H9 (cell line): ENCODE results near the gene GRID2. TPM values are rescaled to one million over a fixed set of nuclear protein-coding genes. Genes with fewer than 3 reads are reported as not detected.

Source experiments
- DNase-seq: peaks from one replicate; pipeline ENCODE4 v3.0.0-alpha.2; 2017
- H2AFZ ChIP-seq: one replicate; pipeline ENCODE4 v1.6.1; 2013; ENCODE audit warnings: mild to moderate bottlenecking, low read length, control low read depth, moderate library complexity
- H2AK5ac ChIP-seq: 2 replicates; pipeline ENCODE4 v1.6.1; 2013; ENCODE audit warnings: low read length, control low read depth, mixed read lengths; ENCODE audit not compliant: insufficient read length
- H2BK120ac ChIP-seq: one replicate; pipeline ENCODE4 v1.6.1; 2013; ENCODE audit warnings: low read depth, mild to moderate bottlenecking, low read length, control low read depth, inconsistent platforms; ENCODE audit not compliant: poor library complexity, severe bottlenecking
- H2BK12ac ChIP-seq: 2 replicates; pipeline ENCODE4 v1.6.1; 2013; ENCODE audit warnings: low read length, control low read depth, mixed read lengths, low read depth; ENCODE audit not compliant: insufficient read length
- H2BK15ac ChIP-seq: 2 replicates; pipeline ENCODE4 v1.6.1; 2013; ENCODE audit warnings: low read depth, low read length, control low read depth
- H2BK20ac ChIP-seq: one replicate; pipeline ENCODE4 v1.6.1; 2013; ENCODE audit warnings: low read depth, mild to moderate bottlenecking, low read length, control low read depth, inconsistent platforms; ENCODE audit not compliant: poor library complexity, severe bottlenecking
- H2BK5ac ChIP-seq: 2 replicates; pipeline ENCODE4 v1.6.1; 2013; ENCODE audit warnings: low read length, control low read depth, mixed read lengths; ENCODE audit not compliant: insufficient read length
- H3K14ac ChIP-seq: 2 replicates; pipeline ENCODE4 v1.6.1; 2013; ENCODE audit warnings: low read length, control low read depth; ENCODE audit not compliant: insufficient read depth
- H3K18ac ChIP-seq: 2 replicates; pipeline ENCODE4 v1.6.1; 2013; ENCODE audit warnings: low read depth, mild to moderate bottlenecking, mixed read lengths, low read length, control low read depth; ENCODE audit not compliant: insufficient read length
- H3K23ac ChIP-seq: 2 replicates; pipeline ENCODE4 v1.6.1; 2013; ENCODE audit warnings: low read length, control low read depth, mixed read lengths, low read depth; ENCODE audit not compliant: insufficient read length
- H3K23me2 ChIP-seq: 2 replicates; pipeline ENCODE4 v1.6.1; 2013; ENCODE audit warnings: low read depth, mild to moderate bottlenecking, mixed read lengths, low read length, control low read depth; ENCODE audit not compliant: insufficient read length, poor library complexity, severe bottlenecking
- H3K27ac ChIP-seq: 2 replicates; pipeline ENCODE4 v1.5.1; 2013; ENCODE audit warnings: low read length, control low read depth, mixed read lengths, low read depth; ENCODE audit not compliant: insufficient read length
- H3K27me3 ChIP-seq: 2 replicates; pipeline ENCODE4 v1.6.1; 2013; ENCODE audit warnings: low read length, control low read depth, inconsistent platforms; ENCODE audit not compliant: insufficient read depth
- H3K4ac ChIP-seq: 2 replicates; pipeline ENCODE4 v1.6.1; 2013; ENCODE audit warnings: low read depth, mild to moderate bottlenecking, control low read depth, inconsistent platforms, low read length, moderate library complexity
- H3K4me1 ChIP-seq: 2 replicates; pipeline ENCODE4 v1.6.1; 2013; ENCODE audit warnings: low read length, control low read depth, inconsistent platforms; ENCODE audit not compliant: insufficient read depth
- H3K4me2 ChIP-seq: 2 replicates; pipeline ENCODE4 v1.6.1; 2013; ENCODE audit warnings: low read length, control low read depth, mixed read lengths; ENCODE audit not compliant: insufficient read length, insufficient read depth
- H3K56ac ChIP-seq: 2 replicates; pipeline ENCODE4 v1.6.1; 2013; ENCODE audit warnings: low read depth, mild to moderate bottlenecking, mixed read lengths, low read length, control low read depth; ENCODE audit not compliant: insufficient read length
- H3K79me1 ChIP-seq: 2 replicates; pipeline ENCODE4 v1.6.1; 2013; ENCODE audit warnings: low read depth, mild to moderate bottlenecking, moderate library complexity, low read length, control low read depth, inconsistent platforms; ENCODE audit not compliant: insufficient read depth, poor library complexity, severe bottlenecking
- H3K79me2 ChIP-seq: 2 replicates; pipeline ENCODE4 v1.6.1; 2013; ENCODE audit warnings: low read length, control low read depth, inconsistent platforms; ENCODE audit not compliant: insufficient read depth
- H3K9ac ChIP-seq: 2 replicates; pipeline ENCODE4 v1.6.1; 2013; ENCODE audit warnings: low read length, control low read depth, mixed read lengths; ENCODE audit not compliant: insufficient read length; ENCODE audit errors: extremely low read depth
- H3K9me3 ChIP-seq: one replicate; pipeline ENCODE4 v1.6.1; 2013; ENCODE audit warnings: low read depth, low read length, inconsistent platforms; ENCODE audit not compliant: control insufficient read depth
- H3T11ph ChIP-seq: one replicate; pipeline ENCODE4 v1.6.1; 2013; ENCODE audit warnings: mild to moderate bottlenecking, low read length, control low read depth, inconsistent platforms
- H4K20me1 ChIP-seq: one replicate; pipeline ENCODE4 v1.6.1; 2013; ENCODE audit not compliant: control insufficient read depth, insufficient read length, insufficient read depth
- H4K5ac ChIP-seq: 2 replicates; pipeline ENCODE4 v1.6.1; 2013; ENCODE audit warnings: low read depth, mild to moderate bottlenecking, mixed read lengths, low read length, control low read depth; ENCODE audit not compliant: insufficient read length
- H4K8ac ChIP-seq: replicated peaks from 2 replicates; pipeline ENCODE4 v1.6.1; 2013; ENCODE audit warnings: low read length, control low read depth, mixed read lengths, low read depth; ENCODE audit not compliant: insufficient read length
- H4K91ac ChIP-seq: 2 replicates; pipeline ENCODE4 v1.6.1; 2013; ENCODE audit warnings: low read depth, mild to moderate bottlenecking, moderate library complexity, mixed read lengths, low read length, control low read depth; ENCODE audit not compliant: insufficient read length
- H3K27ac Mint-ChIP-seq, 3 experiments: 2 replicates in 2 of 3; 3 replicates in 1 of 3; pipeline ENCODE4 v1.8.0; 2020 to 2021; ENCODE audit warnings: mixed read lengths in 3 of 3, mild to moderate bottlenecking in 1 of 3, moderate library complexity in 1 of 3
- H3K27me3 Mint-ChIP-seq: 2 replicates; pipeline ENCODE4 v1.8.0; 2021; ENCODE audit warnings: low read depth, mild to moderate bottlenecking, moderate library complexity, mixed read lengths
- H3K36me3 Mint-ChIP-seq, 3 experiments: 2 replicates in 2 of 3; 3 replicates in 1 of 3; pipeline ENCODE4 v1.8.0; 2020 to 2021; ENCODE audit warnings: low read depth in 3 of 3, mixed read lengths in 3 of 3; ENCODE audit not compliant: insufficient read depth in 1 of 3
- H3K4me1 Mint-ChIP-seq, 2 experiments: 2 replicates each; pipeline ENCODE4 v1.8.0; 2020; ENCODE audit warnings: mixed read lengths in 2 of 2
- H3K4me3 Mint-ChIP-seq, 2 experiments: 2 replicates in 1 of 2; 3 replicates in 1 of 2; pipeline ENCODE4 v1.8.0; 2020 to 2021; ENCODE audit warnings: mild to moderate bottlenecking in 2 of 2, mixed read lengths in 2 of 2, moderate library complexity in 1 of 2
- H3K9me3 Mint-ChIP-seq, 2 experiments: 2 replicates in 1 of 2; 3 replicates in 1 of 2; pipeline ENCODE4 v1.8.0; 2020; ENCODE audit warnings: mild to moderate bottlenecking in 2 of 2, mixed read lengths in 2 of 2, moderate library complexity in 1 of 2
- CTCF ChIP-seq: fragments of 200-600 bp; sonication (generic); conservative IDR thresholded peaks from 3 replicates; pipeline ENCODE4 v1.8.0; 2021; ENCODE audit warnings: antibody characterized with exemption, mild to moderate bottlenecking
- WGBS: extraction: QIAGEN DNeasy Blood & Tissue Kit; methylation state at CpG from one replicate; pipeline ENCODE4 v1.1.7; 2013; ENCODE audit warnings: missing lambda C conversion rate, low lambda C conversion rate, mixed read lengths; ENCODE audit not compliant: insufficient read length; ENCODE audit errors: extremely low coverage; 5-methylcytosine and 5-hydroxymethylcytosine counted together
- total RNA-seq: library from RNA; stranded (reverse); gene quantifications from 2 replicates; pipeline ENCODE4 v1.2.1, GENCODE V29; 2021

GRID2 gene
- total RNA-seq, 1 experiment from 2014 or later: 21.8 TPM

GRCh38 chr4:93814722-93815121, 1511.0 kb downstream of the GRID2 start:
- Histone ChIP-seq H3K23me2 (no peaks in the 10 kb centered on the region), H3K79me2 (no peaks in the 10 kb centered on the region), H3K9me3 (no peaks in the 10 kb centered on the region), H3K14ac (no peak overlapping the region), H3T11ph (no peak overlapping the region), H3K4ac (no peak overlapping the region), H3K18ac (no peak overlapping the region), H2BK120ac (no peak overlapping the region), H2BK15ac (no peak overlapping the region), H4K91ac (no peak overlapping the region), H4K8ac (no peak overlapping the region), H2BK12ac (no peak overlapping the region), H3K27me3 (no peaks in the 10 kb centered on the region), H3K27ac (no peak overlapping the region), H3K9ac (no peak overlapping the region), H4K20me1 (no peaks in the 10 kb centered on the region), H2BK5ac (no peak overlapping the region), H3K56ac (no peak overlapping the region), H4K5ac (no peak overlapping the region), H3K23ac (no peak overlapping the region), H3K4me2 (no peak overlapping the region), H3K4me1 (peaks cover 7% of the 10 kb centered on the region; the same call in 1 of the 2 replicates), H2BK20ac (no peak overlapping the region), H2AK5ac (no peak overlapping the region), H3K79me1 (no peaks in the 10 kb centered on the region), H2AFZ (no peak overlapping the region)
- no peak for TF ChIP-seq CTCF
- WGBS: no CpG with 5 or more reads among the region's 4 CpGs
- no peak overlapping the region; a peak in 1 of 7 replicates for H3K27ac Mint-ChIP-seq
- H3K4me1 Mint-ChIP-seq: peaks cover 8 to 13% of the 10 kb centered on the region in 2 experiments
- DNase-seq: no peak
- H3K9me3 Mint-ChIP-seq: no peaks in the 10 kb centered on the region
- no peaks in the 10 kb centered on the region for H3K36me3 Mint-ChIP-seq
- peaks cover 29% of the 10 kb centered on the region for H3K27me3 Mint-ChIP-seq
- H3K4me3 Mint-ChIP-seq: no peak overlapping the region
